ENCODE data around the gene TPO.

DNA sequence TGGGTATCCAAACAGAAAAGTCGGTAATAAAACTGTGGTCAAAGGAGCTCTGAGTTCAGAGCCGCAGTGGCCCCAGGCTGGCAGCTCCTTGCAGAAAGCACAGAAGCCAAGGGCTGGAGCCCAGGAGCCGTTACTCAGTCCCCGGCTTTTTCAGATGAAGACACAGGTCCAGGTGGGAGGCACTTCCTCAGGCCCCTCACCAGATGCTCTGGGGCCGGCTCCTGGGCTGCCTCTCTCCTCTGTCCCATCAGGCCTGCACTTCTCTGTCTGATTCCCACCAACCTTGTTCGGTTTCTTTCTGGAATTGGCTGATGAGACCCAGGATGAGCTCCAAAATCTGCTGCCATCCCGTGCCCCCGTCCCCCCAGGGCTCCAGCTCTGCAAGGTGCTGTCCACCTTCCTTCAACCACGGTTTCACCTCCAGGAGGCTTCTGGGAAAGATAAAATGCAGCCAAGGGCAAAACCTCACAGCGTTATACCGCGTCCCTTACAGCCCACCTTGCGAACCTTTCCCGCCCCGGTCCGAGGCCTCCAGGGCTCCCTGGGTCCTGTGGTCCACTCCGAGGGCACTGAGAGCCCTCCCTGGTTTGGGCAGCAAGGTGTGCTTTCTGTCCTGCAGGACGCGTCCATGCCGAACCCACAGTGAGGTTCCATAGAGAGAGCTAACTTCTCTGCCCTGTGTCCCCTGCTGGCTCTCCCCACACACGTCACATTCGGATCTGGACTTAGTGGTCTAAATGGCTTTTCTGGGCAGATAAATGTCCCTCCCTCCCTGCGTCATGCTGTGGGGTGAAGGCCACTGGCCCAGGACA, 102.9 kb downstream of the TPO start:
- TF ChIP-seq RAD21 (IDR thresholded peaks at IDR 0.05), result no peak
- TF ChIP-seq, protein P1, sequence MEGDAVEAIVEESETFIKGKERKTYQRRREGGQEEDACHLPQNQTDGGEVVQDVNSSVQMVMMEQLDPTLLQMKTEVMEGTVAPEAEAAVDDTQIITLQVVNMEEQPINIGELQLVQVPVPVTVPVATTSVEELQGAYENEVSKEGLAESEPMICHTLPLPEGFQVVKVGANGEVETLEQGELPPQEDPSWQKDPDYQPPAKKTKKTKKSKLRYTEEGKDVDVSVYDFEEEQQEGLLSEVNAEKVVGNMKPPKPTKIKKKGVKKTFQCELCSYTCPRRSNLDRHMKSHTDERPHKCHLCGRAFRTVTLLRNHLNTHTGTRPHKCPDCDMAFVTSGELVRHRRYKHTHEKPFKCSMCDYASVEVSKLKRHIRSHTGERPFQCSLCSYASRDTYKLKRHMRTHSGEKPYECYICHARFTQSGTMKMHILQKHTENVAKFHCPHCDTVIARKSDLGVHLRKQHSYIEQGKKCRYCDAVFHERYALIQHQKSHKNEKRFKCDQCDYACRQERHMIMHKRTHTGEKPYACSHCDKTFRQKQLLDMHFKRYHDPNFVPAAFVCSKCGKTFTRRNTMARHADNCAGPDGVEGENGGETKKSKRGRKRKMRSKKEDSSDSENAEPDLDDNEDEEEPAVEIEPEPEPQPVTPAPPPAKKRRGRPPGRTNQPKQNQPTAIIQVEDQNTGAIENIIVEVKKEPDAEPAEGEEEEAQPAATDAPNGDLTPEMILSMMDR (IDR thresholded peaks at IDR 0.05; ENCODE audit: low read depth, low read length, missing input control), result no peak
- TF ChIP-seq, protein P2, sequence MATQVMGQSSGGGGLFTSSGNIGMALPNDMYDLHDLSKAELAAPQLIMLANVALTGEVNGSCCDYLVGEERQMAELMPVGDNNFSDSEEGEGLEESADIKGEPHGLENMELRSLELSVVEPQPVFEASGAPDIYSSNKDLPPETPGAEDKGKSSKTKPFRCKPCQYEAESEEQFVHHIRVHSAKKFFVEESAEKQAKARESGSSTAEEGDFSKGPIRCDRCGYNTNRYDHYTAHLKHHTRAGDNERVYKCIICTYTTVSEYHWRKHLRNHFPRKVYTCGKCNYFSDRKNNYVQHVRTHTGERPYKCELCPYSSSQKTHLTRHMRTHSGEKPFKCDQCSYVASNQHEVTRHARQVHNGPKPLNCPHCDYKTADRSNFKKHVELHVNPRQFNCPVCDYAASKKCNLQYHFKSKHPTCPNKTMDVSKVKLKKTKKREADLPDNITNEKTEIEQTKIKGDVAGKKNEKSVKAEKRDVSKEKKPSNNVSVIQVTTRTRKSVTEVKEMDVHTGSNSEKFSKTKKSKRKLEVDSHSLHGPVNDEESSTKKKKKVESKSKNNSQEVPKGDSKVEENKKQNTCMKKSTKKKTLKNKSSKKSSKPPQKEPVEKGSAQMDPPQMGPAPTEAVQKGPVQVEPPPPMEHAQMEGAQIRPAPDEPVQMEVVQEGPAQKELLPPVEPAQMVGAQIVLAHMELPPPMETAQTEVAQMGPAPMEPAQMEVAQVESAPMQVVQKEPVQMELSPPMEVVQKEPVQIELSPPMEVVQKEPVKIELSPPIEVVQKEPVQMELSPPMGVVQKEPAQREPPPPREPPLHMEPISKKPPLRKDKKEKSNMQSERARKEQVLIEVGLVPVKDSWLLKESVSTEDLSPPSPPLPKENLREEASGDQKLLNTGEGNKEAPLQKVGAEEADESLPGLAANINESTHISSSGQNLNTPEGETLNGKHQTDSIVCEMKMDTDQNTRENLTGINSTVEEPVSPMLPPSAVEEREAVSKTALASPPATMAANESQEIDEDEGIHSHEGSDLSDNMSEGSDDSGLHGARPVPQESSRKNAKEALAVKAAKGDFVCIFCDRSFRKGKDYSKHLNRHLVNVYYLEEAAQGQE (IDR thresholded peaks at IDR 0.05), result no peak
- TF ChIP-seq, protein P3, sequence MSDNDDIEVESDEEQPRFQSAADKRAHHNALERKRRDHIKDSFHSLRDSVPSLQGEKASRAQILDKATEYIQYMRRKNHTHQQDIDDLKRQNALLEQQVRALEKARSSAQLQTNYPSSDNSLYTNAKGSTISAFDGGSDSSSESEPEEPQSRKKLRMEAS (IDR thresholded peaks at IDR 0.05), result no peak

All from liver (tissue), 3 donors.